NCI-H526 (cell line): ENCODE measurements around the gene ARAF.

ENCODE experiments used
- DNase-seq, 2 experiments: peaks; one replicate each; lab custom pipeline; 2025; lab: John Stamatoyannopoulos, UW

The ARAF gene

GRCh38 chrX:47564438-47565085 lies 3.6 kb downstream of the ARAF start:
- DNase-seq, result no peak

DNA sequence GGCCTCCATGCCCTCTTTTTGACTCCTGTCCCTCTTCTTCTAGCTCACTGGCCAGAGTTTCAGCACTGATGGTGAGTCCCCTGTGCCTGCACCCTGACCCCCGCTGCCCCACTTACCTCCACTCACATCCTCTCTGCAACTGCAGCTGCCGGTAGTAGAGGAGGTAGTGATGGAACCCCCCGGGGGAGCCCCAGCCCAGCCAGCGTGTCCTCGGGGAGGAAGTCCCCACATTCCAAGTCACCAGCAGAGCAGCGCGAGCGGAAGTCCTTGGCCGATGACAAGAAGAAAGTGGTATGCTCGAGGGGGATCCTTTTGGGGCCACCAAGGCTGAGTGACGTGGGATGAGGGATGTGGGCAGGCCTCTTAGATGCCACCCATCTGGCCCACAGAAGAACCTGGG lies 5.8 kb downstream of the ARAF start:
- DNase-seq, result no peak

GRCh38 chrX:47568656-47569295 lies 7.8 kb downstream of the ARAF start:
- DNase-seq, result peak in 1 of 2 experiments; percentile 44

- no peak for DNase-seq
Measured at GRCh38 chrX:47570794-47571193, 9.8 kb downstream of the ARAF start.

DNA sequence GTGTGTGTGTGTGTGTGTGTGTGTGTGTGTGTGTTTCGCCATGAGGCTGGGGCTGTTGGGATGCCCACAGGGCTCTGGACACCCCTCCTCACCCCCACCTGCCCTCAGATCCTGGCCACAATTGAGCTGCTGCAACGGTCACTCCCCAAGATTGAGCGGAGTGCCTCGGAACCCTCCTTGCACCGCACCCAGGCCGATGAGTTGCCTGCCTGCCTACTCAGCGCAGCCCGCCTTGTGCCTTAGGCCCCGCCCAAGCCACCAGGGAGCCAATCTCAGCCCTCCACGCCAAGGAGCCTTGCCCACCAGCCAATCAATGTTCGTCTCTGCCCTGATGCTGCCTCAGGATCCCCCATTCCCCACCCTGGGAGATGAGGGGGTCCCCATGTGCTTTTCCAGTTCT lies 10.2 kb downstream of the ARAF start:
- DNase-seq, result no peak

DNA sequence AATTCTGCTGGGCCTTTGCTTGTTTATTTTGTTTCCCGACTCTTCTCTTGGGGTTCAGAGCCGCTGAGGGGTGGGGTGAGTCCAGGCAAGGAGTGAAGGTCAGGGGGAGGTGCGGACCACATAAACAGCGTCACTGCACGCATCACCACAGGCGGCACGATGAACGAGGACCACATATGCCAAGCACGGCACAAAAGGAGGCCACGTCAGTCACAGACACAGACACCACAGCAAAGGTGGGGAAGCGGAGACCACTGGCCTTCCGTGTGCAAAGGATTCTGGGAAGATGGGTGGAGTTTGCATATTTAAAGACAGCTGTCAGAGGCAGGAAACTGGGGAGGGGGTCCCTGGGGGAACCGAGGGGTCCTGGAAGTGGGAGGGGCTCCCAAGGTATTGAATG lies 10.9 kb downstream of the ARAF start:
- no peak for DNase-seq

- DNase-seq, result no peak
Measured at GRCh38 chrX:47572773-47573340, 11.9 kb downstream of the ARAF start.

GRCh38 chrX:47573341-47574075 lies 12.5 kb downstream of the ARAF start:
- no peak for DNase-seq

DNA sequence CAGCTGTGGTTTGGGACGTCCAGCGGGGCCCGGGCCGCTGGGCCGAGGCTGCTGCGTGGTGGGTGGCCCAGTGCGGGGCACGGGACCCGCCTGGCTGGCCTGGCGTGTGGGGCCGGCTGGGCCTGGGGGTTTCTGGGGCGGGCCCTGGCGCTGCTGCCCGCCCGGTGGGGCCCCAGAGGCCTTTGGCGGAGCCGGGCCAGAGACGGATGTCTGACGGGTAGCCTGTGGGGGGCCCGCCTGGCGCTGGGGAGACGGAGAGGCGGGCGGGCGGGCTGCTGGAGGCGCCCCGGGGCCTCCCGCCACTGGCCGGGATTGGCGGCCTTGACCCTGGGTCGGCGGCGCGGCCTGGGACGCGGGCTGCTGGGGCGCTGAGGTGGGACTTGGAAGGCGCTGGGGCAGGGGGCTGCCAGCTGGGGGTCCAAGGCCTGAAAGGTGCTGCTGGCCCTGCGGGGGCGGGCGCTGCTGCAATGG lies 13.1 kb downstream of the ARAF start:
- no peak for DNase-seq

- DNase-seq, result no peak
Measured at GRCh38 chrX:47574547-47575301, 13.7 kb downstream of the ARAF start.

DNA sequence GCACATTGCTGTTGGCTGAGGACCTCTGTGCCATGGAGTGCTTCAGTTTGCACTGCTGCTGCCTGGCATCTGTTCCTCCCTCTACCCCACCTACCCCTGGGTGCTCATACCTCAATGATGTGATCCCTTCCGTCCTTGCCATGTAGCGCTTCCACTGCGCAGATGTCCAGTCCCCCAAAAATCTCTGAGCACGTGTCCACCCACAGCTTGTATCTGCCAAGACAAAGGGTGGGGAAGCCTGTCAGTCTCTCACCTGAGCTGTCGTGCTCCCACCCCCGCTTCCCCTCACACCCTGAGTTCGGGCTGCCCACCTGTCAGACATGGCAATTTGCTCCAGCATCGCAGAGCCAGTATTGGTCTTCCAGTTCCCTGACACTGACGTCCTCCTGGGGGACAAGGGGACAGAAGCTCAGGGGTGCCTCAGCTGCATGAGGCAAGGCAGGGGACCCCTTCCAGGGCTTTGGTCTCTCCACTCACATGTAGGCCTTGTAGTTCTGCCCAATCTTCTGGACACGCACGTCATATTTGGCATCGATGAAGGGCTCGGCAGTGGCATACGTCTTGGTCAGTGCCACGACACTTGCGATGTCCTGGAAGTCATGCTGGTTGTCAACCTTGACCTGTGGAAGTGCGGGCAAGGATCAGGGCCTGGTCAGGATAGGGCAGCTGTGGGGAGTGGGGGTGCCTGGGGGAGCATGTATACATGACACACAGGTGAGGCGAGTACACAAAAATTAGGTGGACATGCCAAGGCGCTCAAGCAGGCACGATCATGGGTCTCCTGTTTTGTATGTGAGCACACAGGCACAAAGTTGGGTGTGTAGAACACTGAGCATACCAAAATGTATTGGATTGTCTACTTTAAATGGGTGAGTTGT lies 15.3 kb downstream of the ARAF start:
- DNase-seq, result no peak

DNA sequence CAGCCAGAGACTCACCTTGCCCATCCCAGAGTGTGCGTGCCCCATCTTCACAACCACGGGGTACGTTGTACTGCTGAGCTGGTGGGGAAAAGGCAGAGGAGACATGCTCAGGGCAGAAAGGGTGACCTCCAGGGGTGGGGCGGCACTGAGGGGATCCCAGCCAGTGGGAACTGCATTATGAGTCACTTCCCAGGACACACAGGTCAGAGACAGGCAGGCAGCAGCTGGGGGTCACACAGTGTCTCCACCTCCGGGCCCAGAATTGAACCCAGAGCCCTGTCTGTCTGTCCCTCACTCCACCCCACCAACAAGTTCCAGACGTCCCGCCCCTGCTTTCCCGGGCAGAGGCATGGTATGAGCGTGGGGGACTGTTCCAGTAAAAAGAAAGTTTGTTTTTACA lies 16.4 kb downstream of the ARAF start:
- no peak for DNase-seq

DNA sequence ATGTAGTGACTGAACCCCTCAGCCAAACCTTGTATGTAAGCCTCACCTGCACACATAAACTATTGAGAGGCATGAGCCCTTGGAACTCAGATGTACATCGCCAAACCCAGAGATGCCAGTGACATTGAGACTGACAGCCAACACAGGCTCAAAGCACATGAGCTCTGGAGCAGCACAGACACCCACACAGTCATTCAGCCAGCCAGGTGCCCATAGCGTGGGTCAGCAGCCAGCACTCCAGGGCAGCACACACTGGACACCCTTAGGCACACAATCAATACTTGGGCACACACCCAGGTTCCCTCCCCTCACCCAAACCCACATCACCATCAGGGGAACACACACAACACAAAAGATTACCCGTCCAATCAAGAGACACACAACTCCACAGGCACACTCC lies 16.9 kb downstream of the ARAF start:
- no peak for DNase-seq

GRCh38 chrX:47578692-47579091 lies 17.7 kb downstream of the ARAF start:
- no peak for DNase-seq

GRCh38 chrX:47579537-47579936 lies 18.5 kb downstream of the ARAF start:
- DNase-seq, result no peak

- DNase-seq, result peak in 1 of 2 experiments; percentile 33
Measured at GRCh38 chrX:47581731-47582647, 21.0 kb downstream of the ARAF start, which contains the start of gene TIMP1. Gene TIMP1, plus strand, starts transcription at chrX:47582436. Its CDS starts 980 bp downstream, at chrX:47583416.

- no peak for DNase-seq
Measured at GRCh38 chrX:47583240-47583861, 22.3 kb downstream of the ARAF start.

DNA sequence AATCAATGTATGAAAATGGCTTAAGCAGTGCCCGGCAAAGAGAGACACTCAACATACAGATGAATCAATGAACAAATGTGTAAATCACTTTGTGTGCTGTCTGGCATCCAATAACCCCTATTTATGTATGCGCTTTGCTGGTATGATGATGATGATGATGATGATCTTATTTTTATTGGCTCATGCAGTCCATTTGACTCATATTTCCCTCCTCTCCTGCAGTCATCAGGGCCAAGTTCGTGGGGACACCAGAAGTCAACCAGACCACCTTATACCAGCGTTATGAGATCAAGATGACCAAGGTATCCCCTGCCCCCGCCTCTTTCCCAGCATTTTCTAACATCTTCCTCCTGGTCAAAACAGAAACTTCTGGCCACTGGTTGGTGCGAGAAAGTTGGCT lies 23.7 kb downstream of the ARAF start:
- no peak for DNase-seq

GRCh38 chrX:47585273-47585672 lies 24.3 kb downstream of the ARAF start:
- no peak for DNase-seq
